ENCODE data around the gene ADPRS. TPM values are rescaled to one million over a fixed set of nuclear protein-coding genes. Genes with fewer than 3 reads are reported as not detected.

Gene ADPRS
- total and polyA plus RNA-seq, 9 of the 15 experiments (the other 6 are each of a cell fraction or from before 2014, with no cell fraction given), result 5.9 to 40.0 (median 27.4) TPM

- TF ChIP-seq ZNF318 (IDR thresholded peaks at IDR 0.05; ENCODE audit: borderline replicate concordance in 1 of 2, low read depth in 1 of 2) (no peak), ZSCAN29 (IDR thresholded peaks at IDR 0.05) (no peak), FOS (IDR thresholded peaks at IDR 0.05; ENCODE audit: extremely low read depth, insufficient read length) (no peak), FOXJ2 (tag; IDR thresholded peaks at IDR 0.05) (no peak), ELF1 (tag; IDR thresholded peaks at IDR 0.05) (no peak), GATA2 (CRISPR knock-in tag; IDR thresholded peaks at IDR 0.05) (no peak), FOXO4 (CRISPR knock-in tag; IDR thresholded peaks at IDR 0.05) (no peak), RBM17 (IDR thresholded peaks at IDR 0.05; ENCODE audit: borderline replicate concordance, low read depth, low read length) (no peak), ZNF717 (CRISPR knock-in tag; IDR thresholded peaks at IDR 0.05) (no peak), FOXP1 (CRISPR knock-in tag; IDR thresholded peaks at IDR 0.05) (peak; percentile 57; the same call in 1 of the 2 replicates), FOXA1 (IDR thresholded peaks at IDR 0.05; ENCODE audit: borderline replicate concordance) (no peak), PCBP1 (IDR thresholded peaks at IDR 0.05; ENCODE audit: low read depth, low read length, poor library complexity, severe bottlenecking) (no peak), ZNF76 (CRISPR knock-in tag; IDR thresholded peaks at IDR 0.05; ENCODE audit: borderline replicate concordance) (no peak), ZZZ3 (IDR thresholded peaks at IDR 0.05) (no peak), MIER1 (IDR thresholded peaks at IDR 0.05; ENCODE audit: low read depth) (no peak), ZNF197 (CRISPR knock-in tag; IDR thresholded peaks at IDR 0.05; ENCODE audit: low read depth) (0 out of 2 replicates have a peak, but pooled peaks have one; percentile 32), CGGBP1 (CRISPR knock-in tag; IDR thresholded peaks at IDR 0.05) (no peak), PHTF2 (CRISPR knock-in tag; IDR thresholded peaks at IDR 0.05) (no peak)
Measured at GRCh38 chr1:36099681-36100341, 11.1 kb downstream of the ADPRS start (continued).
